Activated CD4-positive, alpha-beta T cell treated with anti-CD3 and anti-CD28 coated beads, Interleukin-2, amount 50 U/mL, for 48 hours (primary cell): ENCODE measurements around the gene ARL5A.
A peak's percentile ranks its signal among the peaks of the same experiment; 100 is the strongest.

Experiments used
- DNase-seq, 2 experiments: peaks; one replicate each; pipeline ENCODE4 v3.0.0-alpha.2; 2020

Gene ARL5A

GRCh38 chr2:151840216-151841046, 12.2 kb upstream of the ARL5A start:
- no peak for DNase-seq

GRCh38 chr2:151837926-151838325, 9.7 kb upstream of the ARL5A start:
- no peak for DNase-seq

GRCh38 chr2:151833984-151834383, 5.8 kb upstream of the ARL5A start:
- no peak for DNase-seq

GRCh38 chr2:151830961-151831360, 2.7 kb upstream of the ARL5A start:
- DNase-seq, result no peak

- DNase-seq, result no peak
Measured at GRCh38 chr2:151828890-151829324, 686 bp upstream of the ARL5A start.

- DNase-seq, result peak; percentile 18 to 35
Measured at GRCh38 chr2:151827564-151828142, 568 bp downstream of the ARL5A start.

GRCh38 chr2:151826737-151827157, 1.5 kb downstream of the ARL5A start:
- DNase-seq, result no peak

GRCh38 chr2:151824886-151825285, 3.3 kb downstream of the ARL5A start:
- DNase-seq, result no peak

GRCh38 chr2:151823651-151824050, 4.6 kb downstream of the ARL5A start:
- DNase-seq, result no peak

- DNase-seq, result no peak
Measured at GRCh38 chr2:151819920-151820319, 8.3 kb downstream of the ARL5A start.

GRCh38 chr2:151817929-151818328, 10.3 kb downstream of the ARL5A start:
- DNase-seq, result no peak

GRCh38 chr2:151816843-151817242, 11.4 kb downstream of the ARL5A start:
- no peak for DNase-seq

- DNase-seq, result no peak
Measured at GRCh38 chr2:151815821-151816489, 12.3 kb downstream of the ARL5A start.

GRCh38 chr2:151810489-151810888, 17.7 kb downstream of the ARL5A start:
- no peak for DNase-seq

- DNase-seq, result no peak
Measured at GRCh38 chr2:151809073-151809383, 19.2 kb downstream of the ARL5A start.

- DNase-seq, result no peak
Measured at GRCh38 chr2:151808258-151809072, 19.8 kb downstream of the ARL5A start.

GRCh38 chr2:151805961-151806360, 22.3 kb downstream of the ARL5A start:
- DNase-seq, result no peak

GRCh38 chr2:151805343-151805742, 22.9 kb downstream of the ARL5A start:
- DNase-seq, result no peak

GRCh38 chr2:151803811-151804210, 24.4 kb downstream of the ARL5A start:
- no peak for DNase-seq

- no peak for DNase-seq
Measured at GRCh38 chr2:151802315-151802714, 25.9 kb downstream of the ARL5A start.

GRCh38 chr2:151799886-151800292, 28.3 kb downstream of the ARL5A start:
- no peak for DNase-seq

GRCh38 chr2:151796774-151797173, 31.4 kb downstream of the ARL5A start:
- DNase-seq, result no peak

- no peak for DNase-seq
Measured at GRCh38 chr2:151795646-151796240, 32.5 kb downstream of the ARL5A start.
